Measurements from ENCODE around the gene PHLPP1.

The PHLPP1 gene

DNA sequence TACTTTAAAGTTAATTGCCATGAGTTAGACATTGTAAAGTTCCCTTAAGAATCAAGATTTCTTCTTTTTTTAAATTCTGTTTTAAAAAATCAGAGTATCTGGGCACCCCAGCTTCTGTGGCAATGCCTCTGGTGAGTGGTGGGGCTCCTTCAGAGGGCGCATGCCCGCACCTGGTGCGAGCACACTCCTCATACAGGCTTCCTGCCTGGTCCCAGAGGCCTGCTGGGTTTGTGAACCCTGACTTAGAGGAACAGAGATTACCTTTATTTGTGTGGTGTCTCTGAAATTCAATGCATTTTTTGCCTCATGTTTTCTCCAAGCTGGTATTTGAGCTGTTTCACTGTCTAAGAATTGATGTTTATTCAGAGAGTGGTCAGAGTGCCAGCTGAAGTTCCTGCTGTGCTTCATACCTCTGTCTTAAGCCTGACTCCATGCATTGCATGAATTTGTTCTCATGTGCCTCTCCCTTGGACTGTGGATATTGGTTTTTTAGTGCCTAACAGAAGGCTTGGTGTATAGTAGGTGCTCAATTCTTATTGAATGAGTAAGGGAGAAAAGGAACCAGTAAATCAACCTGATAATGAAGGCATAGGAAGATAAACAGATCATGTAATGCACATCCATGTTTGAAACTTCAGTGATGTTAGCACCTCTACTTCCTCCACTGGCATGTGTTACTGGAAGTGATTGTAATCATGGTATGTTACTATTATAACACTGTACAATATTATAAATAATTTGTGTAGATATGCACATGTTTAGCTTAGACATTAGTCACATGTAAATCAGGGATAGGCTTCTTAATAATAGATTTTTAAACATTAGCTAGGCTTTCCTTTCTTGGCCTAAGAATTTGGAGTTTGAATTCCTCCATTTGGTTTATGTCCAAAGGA is 29.0 kb downstream of the PHLPP1 start:
- H3K27me3 ChIP-seq (ENCODE audit: insufficient read depth, low read length), result no peaks in the 10 kb centered on the region
- no peak overlapping the region for H3K9ac ChIP-seq (ENCODE audit: low read depth, low read length)
- peaks cover 82% of the 10 kb centered on the region for H3K4me1 ChIP-seq (ENCODE audit: insufficient read depth, low read length)
- H3K9me3 ChIP-seq (ENCODE audit: insufficient read depth, low read depth, low read length), result no peaks in the 10 kb centered on the region
- 82% methylated on average over 3 of the region's 3 CpGs for WGBS
- H3K4me3 ChIP-seq (ENCODE audit: low read length), result no peak overlapping the region
- H3K27ac ChIP-seq (ENCODE audit: low read depth, low read length), result peak overlapping the region; percentile 3; the same call in 1 of the 2 replicates
- no peaks in the 10 kb centered on the region for H3K36me3 ChIP-seq (ENCODE audit: insufficient read depth, low read length)

DNA sequence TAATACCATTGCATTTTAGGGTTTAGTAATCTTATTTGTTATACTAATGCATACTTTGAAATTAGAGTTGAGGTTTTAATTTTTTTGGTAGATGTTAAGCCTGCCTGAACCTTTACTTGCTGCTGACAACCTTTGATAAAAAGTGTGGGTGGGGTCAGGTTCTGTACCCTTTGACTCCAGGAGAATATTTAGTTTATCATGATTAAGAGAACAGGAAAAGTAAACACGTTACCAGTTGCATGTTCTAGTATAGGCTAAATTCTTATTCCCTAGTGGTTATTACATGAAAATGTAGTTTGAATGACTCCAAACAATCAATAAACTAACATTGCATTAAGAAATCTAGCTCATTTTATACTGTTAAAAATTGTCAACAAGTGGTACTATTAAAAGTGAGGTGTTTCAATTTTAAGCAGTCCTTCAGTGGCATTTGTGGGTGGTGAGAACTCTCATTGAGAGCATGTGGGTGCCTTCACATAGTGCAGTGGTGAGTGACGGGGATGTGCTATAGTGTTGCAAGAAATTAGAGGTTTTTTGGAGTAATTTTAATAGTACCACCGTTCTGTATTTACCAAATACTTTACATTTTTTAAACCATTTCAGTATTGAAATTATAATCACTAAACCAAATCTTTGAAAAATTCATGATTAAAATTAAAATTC is 29.9 kb downstream of the PHLPP1 start:
- Histone ChIP-seq H3K27me3 (ENCODE audit: insufficient read depth, low read length) (no peaks in the 10 kb centered on the region), H3K4me1 (ENCODE audit: insufficient read depth, low read length) (peaks cover 79% of the 10 kb centered on the region), H3K9me3 (ENCODE audit: insufficient read depth, low read depth, low read length) (no peaks in the 10 kb centered on the region), H3K4me3 (ENCODE audit: low read length) (no peak overlapping the region), H3K27ac (ENCODE audit: low read depth, low read length) (no peak overlapping the region), H3K36me3 (ENCODE audit: insufficient read depth, low read length) (no peaks in the 10 kb centered on the region), H3K9ac (ENCODE audit: low read depth, low read length) (no peak overlapping the region)
- WGBS, result 100% methylated on average over 1 of the region's 3 CpGs

DNA sequence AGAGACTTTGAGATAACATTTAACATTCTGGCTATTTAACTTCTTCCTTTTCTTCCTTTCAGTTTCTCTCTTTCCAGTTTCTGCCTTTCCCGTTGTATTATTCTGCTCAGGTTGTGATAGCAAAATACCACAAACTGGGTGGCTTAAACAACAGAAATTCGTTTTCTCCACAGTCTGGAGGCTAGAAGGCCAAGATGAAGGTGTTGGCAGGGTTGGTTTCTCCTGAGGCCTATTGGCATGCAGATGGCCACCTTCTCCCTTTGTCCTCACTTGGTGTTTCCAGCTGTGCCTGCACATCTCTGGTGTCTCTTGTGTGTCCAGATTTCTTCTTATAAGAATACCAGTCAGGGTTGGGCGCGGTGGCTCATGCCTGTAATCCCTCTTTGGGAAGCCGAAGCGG is 34.0 kb downstream of the PHLPP1 start:
- peaks cover 81% of the 10 kb centered on the region for H3K4me1 ChIP-seq (ENCODE audit: insufficient read depth, low read length)
- 97% methylated on average over 6 of the region's 6 CpGs for WGBS
- no peak overlapping the region for H3K9ac ChIP-seq (ENCODE audit: low read depth, low read length)
- H3K27me3 ChIP-seq (ENCODE audit: insufficient read depth, low read length), result no peaks in the 10 kb centered on the region
- H3K27ac ChIP-seq (ENCODE audit: low read depth, low read length), result no peak overlapping the region
- no peaks in the 10 kb centered on the region for H3K36me3 ChIP-seq (ENCODE audit: insufficient read depth, low read length)
- no peaks in the 10 kb centered on the region for H3K9me3 ChIP-seq (ENCODE audit: insufficient read depth, low read depth, low read length)
- no peak overlapping the region for H3K4me3 ChIP-seq (ENCODE audit: low read length)

DNA sequence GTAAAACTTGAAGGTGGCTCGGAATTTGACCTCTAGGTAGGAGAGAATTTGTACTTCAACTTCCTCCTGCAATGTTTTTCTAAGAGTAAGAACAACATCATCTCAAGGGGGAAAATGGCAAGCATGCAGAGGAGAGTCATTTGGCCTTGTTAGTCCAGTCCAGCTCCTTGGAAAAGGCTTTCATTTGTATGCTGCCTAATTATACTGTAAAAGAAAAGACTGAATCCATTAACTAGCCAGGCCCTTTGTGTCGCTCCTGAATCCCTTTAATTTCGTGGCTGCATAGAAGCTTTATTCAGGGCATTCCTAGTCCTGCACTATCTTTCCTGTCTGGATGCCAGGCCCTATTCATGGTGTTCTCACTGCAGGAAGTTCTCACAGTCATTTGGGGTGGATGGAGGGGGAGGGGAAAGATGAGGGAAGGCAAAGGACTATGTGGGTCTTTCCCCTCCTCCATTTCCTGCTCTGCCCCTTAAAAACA is 36.0 kb downstream of the PHLPP1 start:
- Histone ChIP-seq H3K4me3 (ENCODE audit: low read length) (peak overlapping the region; percentile 17), H3K27ac (ENCODE audit: low read depth, low read length) (peak overlapping the region; percentile 85), H3K27me3 (ENCODE audit: insufficient read depth, low read length) (no peaks in the 10 kb centered on the region), H3K9me3 (ENCODE audit: insufficient read depth, low read depth, low read length) (no peaks in the 10 kb centered on the region), H3K4me1 (ENCODE audit: insufficient read depth, low read length) (peaks cover 82% of the 10 kb centered on the region), H3K9ac (ENCODE audit: low read depth, low read length) (peak overlapping the region; percentile 46), H3K36me3 (ENCODE audit: insufficient read depth, low read length) (no peaks in the 10 kb centered on the region)
- WGBS, result 7% methylated on average over 2 of the region's 3 CpGs

DNA sequence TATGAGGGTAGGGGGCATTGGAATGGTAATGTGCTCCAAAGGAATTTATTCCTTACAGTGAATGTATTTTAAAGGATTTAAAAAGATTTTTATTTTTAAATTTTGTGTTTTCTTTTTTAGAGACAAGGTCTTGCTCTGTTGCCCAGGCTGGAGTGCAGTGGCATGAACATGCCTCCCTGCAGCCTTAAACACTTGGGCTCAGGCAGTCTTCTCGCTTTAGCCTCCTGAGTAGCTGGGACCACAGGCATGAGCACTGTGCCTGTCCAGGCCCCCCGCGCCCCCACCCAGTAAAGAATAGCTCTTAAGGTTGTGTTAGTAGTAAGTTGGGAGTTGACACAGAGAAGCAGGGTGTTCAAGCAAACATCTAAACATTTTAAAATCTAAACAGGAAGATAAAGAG is 36.6 kb downstream of the PHLPP1 start:
- Histone ChIP-seq H3K9me3 (ENCODE audit: insufficient read depth, low read depth, low read length) (no peaks in the 10 kb centered on the region), H3K9ac (ENCODE audit: low read depth, low read length) (peak overlapping the region; percentile 16), H3K27me3 (ENCODE audit: insufficient read depth, low read length) (no peaks in the 10 kb centered on the region), H3K27ac (ENCODE audit: low read depth, low read length) (peak overlapping the region; percentile 85), H3K36me3 (ENCODE audit: insufficient read depth, low read length) (no peaks in the 10 kb centered on the region), H3K4me1 (ENCODE audit: insufficient read depth, low read length) (peaks cover 82% of the 10 kb centered on the region), H3K4me3 (ENCODE audit: low read length) (0 out of 2 replicates have a peak overlapping the region, but pooled peaks have one; percentile 8)
- WGBS, result 45% methylated on average over 3 of the region's 3 CpGs

DNA sequence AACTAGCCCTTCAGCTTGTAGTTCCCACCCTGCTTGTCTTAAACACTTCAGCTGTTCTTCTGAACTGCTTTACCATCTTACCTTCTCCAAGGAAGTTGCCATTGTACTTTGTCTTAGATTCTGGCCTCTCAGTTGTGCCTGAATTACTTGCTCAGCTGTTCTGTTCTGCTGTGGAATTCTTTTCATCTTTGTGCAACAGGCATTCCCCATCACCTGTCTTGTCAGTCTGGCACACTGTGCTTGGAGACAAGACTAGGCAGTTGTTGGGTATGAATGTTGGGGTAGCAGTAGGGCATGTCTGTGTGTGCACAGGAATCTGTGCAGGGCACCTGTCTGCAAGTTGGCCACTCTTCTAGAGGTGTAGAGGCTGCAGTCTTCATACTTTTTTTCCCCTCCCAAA is 38.7 kb downstream of the PHLPP1 start:
- no peak overlapping the region for H3K9ac ChIP-seq (ENCODE audit: low read depth, low read length)
- H3K27ac ChIP-seq (ENCODE audit: low read depth, low read length), result no peak overlapping the region
- H3K4me1 ChIP-seq (ENCODE audit: insufficient read depth, low read length), result peaks cover 90% of the 10 kb centered on the region

DNA sequence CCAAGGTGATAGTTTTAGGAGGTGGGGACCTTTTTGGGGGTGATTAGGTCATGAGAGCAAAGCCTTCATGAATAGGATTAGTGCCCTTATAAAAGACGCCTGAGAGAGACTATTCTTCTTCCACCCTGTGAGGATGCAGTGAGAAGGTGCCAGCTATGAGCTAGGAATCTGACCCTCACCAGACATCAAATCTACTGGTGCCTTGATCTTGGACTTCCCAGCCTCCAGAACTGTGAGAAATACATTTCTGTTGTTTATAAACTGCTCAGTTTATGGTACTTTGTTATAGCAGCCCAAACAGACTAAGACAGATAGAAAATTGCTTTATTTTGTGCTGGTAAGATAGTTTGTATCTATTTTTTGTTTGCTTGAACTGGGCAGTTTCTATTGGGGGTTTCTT is 40.1 kb downstream of the PHLPP1 start:
- Histone ChIP-seq H3K27me3 (ENCODE audit: insufficient read depth, low read length) (no peaks in the 10 kb centered on the region), H3K4me3 (ENCODE audit: low read length) (no peak overlapping the region), H3K9ac (ENCODE audit: low read depth, low read length) (no peak overlapping the region), H3K4me1 (ENCODE audit: insufficient read depth, low read length) (peaks cover 98% of the 10 kb centered on the region), H3K9me3 (ENCODE audit: insufficient read depth, low read depth, low read length) (no peaks in the 10 kb centered on the region), H3K27ac (ENCODE audit: low read depth, low read length) (no peak overlapping the region), H3K36me3 (ENCODE audit: insufficient read depth, low read length) (no peaks in the 10 kb centered on the region)
- 88% methylated on average over 1 of the region's 1 CpG for WGBS

More for the DNA sequence above, 38.7 kb downstream of the PHLPP1 start:
- Histone ChIP-seq H3K9me3 (ENCODE audit: insufficient read depth, low read depth, low read length) (no peaks in the 10 kb centered on the region), H3K27me3 (ENCODE audit: insufficient read depth, low read length) (no peaks in the 10 kb centered on the region), H3K4me3 (ENCODE audit: low read length) (no peak overlapping the region), H3K36me3 (ENCODE audit: insufficient read depth, low read length) (no peaks in the 10 kb centered on the region)

DNA sequence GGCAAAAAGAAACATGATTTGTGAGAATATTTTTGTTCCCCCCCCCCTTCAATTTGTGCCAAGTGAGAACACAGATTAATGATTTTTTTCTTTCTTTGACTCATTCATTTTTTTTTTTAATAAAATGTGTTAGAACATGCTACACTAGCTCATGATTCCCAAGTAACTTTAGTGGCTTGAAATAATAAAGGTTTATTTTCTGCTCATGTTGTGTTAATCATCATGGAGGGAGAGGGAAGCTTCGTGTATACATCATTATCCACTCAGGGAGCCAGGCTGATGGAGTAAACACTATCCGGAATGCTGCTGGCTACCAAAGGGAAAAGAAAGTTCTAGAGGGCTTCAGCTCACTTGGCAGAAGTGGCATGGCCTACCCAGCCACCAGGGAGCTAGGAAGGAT is 40.6 kb downstream of the PHLPP1 start:
- Histone ChIP-seq H3K9ac (ENCODE audit: low read depth, low read length) (no peak overlapping the region), H3K9me3 (ENCODE audit: insufficient read depth, low read depth, low read length) (no peaks in the 10 kb centered on the region), H3K27ac (ENCODE audit: low read depth, low read length) (no peak overlapping the region), H3K36me3 (ENCODE audit: insufficient read depth, low read length) (no peaks in the 10 kb centered on the region), H3K4me1 (ENCODE audit: insufficient read depth, low read length) (peaks cover 98% of the 10 kb centered on the region), H3K27me3 (ENCODE audit: insufficient read depth, low read length) (no peaks in the 10 kb centered on the region), H3K4me3 (ENCODE audit: low read length) (no peak overlapping the region)
- 88% methylated on average over 2 of the region's 2 CpGs for whole genome bisulfite sequencing

DNA sequence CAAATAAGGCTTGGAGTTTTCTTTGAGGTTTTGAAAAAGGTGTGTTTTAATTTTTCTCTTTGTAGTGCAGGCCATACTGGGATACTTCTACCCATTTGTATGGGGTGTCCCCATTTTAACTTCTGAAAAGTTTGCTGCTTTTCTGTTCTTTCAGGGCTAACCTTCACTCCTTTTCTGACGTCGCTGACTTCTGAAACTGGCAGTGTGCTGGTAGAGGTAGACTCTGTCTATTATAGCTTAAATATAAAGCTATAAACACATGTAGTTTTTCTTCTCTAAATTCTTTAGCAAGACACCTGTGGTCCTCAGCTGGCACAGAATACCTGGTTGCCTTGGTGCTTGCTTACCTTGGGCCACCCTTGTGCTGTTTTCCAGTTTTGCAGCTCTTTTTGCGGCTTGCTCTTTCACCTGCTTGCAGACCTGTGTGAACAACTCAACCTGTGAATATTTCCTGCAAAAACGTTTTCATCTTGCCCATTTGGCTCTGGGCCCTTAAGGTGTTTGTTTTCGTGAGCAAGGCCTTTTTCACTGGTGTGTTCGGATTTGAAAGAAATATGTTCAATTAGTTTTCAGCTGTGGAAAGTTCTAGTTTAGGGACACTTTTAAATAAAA is 42.2 kb downstream of the PHLPP1 start:
- Histone ChIP-seq H3K4me3 (ENCODE audit: low read length) (no peak overlapping the region), H3K27ac (ENCODE audit: low read depth, low read length) (peak overlapping the region; percentile 90), H3K9me3 (ENCODE audit: insufficient read depth, low read depth, low read length) (no peaks in the 10 kb centered on the region), H3K4me1 (ENCODE audit: insufficient read depth, low read length) (peaks cover 83% of the 10 kb centered on the region), H3K27me3 (ENCODE audit: insufficient read depth, low read length) (no peaks in the 10 kb centered on the region), H3K9ac (ENCODE audit: low read depth, low read length) (peak overlapping the region; percentile 28), H3K36me3 (ENCODE audit: insufficient read depth, low read length) (no peaks in the 10 kb centered on the region)
- WGBS, result 53% methylated on average over 4 of the region's 6 CpGs

DNA sequence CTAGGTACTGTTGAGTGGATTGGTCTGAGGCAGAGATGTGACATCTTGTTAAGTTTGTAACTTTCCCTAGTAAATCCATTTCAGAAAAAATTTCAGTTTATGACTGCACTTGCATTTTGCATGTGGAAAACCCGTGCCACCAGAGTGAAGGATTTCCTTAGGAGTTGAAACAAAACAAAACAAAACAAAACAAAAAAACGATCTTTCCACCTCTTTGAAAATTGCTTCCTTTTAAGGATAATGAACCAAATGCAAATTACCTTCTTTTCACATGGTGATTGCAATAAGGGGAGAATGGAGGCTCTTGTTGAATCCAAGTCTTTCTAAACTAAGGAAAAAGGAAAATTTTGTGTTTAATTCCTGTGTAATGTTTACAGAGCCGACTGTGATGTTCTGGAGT is 43.2 kb downstream of the PHLPP1 start:
- H3K36me3 ChIP-seq (ENCODE audit: insufficient read depth, low read length), result no peaks in the 10 kb centered on the region
- H3K9ac ChIP-seq (ENCODE audit: low read depth, low read length), result peak overlapping the region; percentile 68
- H3K4me1 ChIP-seq (ENCODE audit: insufficient read depth, low read length), result peaks cover 78% of the 10 kb centered on the region
- peak overlapping the region; percentile 90 for H3K27ac ChIP-seq (ENCODE audit: low read depth, low read length)
- no peaks in the 10 kb centered on the region for H3K27me3 ChIP-seq (ENCODE audit: insufficient read depth, low read length)
- H3K4me3 ChIP-seq (ENCODE audit: low read length), result peak overlapping the region; percentile 37
- WGBS, result 2% methylated on average over 3 of the region's 3 CpGs
- no peaks in the 10 kb centered on the region for H3K9me3 ChIP-seq (ENCODE audit: insufficient read depth, low read depth, low read length)
